D721Med (cell line): ENCODE data around the gene MIEF2.

Experiments used
- DNase-seq: peaks from one replicate; pipeline ENCODE4 v3.0.0; 2011; ENCODE audit warnings: low spot score; ENCODE audit not compliant: insufficient read length
- FAIRE-seq: peaks from 2 replicates; lab custom pipeline; 2011; peaks lifted over from hg19 to GRCh38; lab: Jason Lieb, UNC
- TF ChIP-seq, protein P1 (sequence below): IDR thresholded peaks from 2 replicates; pipeline ENCODE4 v1.5.1; 2012; ENCODE audit warnings: mild to moderate bottlenecking, control low read depth; ENCODE audit not compliant: insufficient read depth; ENCODE audit errors: missing control alignments

The MIEF2 gene

DNA sequence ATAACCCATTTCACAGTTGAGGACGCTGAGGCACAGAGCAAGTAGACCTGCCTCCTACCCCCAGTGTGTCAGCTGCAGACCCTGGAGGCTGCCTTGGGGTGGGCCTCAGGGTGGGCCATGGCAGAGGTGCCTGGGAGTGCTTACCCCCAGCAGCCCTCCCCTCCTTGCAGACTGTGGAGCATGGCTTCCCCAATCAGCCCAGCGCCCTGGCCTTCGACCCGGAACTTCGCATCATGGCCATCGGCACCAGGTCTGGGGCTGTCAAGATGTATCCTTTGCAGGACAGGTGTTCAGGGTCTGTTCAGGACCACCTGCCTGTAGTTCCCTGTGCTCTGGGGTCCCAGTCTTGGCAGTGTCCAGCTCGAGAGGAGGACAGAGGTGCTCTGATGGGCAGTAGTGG is 30.7 kb upstream of the MIEF2 start:
- FAIRE-seq (no peak), DNase-seq (no peak)
- TF ChIP-seq, protein P1, sequence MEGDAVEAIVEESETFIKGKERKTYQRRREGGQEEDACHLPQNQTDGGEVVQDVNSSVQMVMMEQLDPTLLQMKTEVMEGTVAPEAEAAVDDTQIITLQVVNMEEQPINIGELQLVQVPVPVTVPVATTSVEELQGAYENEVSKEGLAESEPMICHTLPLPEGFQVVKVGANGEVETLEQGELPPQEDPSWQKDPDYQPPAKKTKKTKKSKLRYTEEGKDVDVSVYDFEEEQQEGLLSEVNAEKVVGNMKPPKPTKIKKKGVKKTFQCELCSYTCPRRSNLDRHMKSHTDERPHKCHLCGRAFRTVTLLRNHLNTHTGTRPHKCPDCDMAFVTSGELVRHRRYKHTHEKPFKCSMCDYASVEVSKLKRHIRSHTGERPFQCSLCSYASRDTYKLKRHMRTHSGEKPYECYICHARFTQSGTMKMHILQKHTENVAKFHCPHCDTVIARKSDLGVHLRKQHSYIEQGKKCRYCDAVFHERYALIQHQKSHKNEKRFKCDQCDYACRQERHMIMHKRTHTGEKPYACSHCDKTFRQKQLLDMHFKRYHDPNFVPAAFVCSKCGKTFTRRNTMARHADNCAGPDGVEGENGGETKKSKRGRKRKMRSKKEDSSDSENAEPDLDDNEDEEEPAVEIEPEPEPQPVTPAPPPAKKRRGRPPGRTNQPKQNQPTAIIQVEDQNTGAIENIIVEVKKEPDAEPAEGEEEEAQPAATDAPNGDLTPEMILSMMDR = no peak

DNA sequence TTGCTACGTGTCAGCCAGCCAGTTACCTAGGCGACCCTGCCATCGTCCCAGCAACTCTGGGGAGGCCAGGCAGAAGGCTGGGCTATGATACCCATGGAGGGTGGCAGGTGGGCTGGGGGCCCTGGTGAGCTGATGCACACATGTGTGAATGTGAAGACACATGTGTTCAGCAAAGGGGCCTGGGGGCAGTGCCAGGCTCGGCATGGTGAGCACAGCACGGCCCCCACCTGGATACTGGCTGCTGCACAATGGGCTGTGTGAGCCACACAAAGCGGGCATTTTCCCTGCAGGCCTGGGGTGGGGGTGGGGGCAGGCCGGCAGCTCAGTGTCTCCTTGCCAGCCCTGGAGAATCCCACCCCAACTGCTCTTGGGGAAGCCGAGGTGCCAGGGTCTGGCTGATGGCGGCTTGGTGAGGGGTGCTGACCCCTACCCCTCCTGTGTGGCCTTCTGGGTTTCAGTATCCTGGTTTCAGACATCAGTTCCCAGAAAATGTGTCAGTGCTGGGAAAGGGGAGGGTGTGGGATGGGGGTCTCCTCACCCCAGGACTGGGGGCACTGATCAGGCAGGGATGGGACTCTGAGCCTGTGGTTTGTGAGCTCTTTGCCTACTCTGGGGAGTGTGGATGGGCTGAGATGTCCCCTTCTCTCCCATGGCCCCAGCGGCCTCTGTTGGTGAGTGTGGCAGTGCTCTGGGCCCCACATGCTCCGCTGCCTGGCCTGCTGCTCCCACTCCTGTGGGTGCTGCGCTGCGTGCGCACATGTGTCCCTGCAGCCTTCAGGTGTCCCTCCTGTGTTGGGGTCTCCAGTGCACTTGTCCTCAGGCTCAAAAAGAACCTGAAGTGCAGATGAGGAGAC is 29.9 kb upstream of the MIEF2 start:
- TF ChIP-seq, protein P1 = no peak
- DNase-seq (no peak), FAIRE-seq (no peak)

GRCh38 chr17:18231164-18231563 is 29.3 kb upstream of the MIEF2 start:
- FAIRE-seq (no peak), DNase-seq (no peak)
- TF ChIP-seq, protein P1 = no peak

- DNase-seq = no peak
- no peak for FAIRE-seq
- TF ChIP-seq, protein P1 = no peak
Measured at GRCh38 chr17:18233803-18234518, 26.5 kb upstream of the MIEF2 start.

DNA sequence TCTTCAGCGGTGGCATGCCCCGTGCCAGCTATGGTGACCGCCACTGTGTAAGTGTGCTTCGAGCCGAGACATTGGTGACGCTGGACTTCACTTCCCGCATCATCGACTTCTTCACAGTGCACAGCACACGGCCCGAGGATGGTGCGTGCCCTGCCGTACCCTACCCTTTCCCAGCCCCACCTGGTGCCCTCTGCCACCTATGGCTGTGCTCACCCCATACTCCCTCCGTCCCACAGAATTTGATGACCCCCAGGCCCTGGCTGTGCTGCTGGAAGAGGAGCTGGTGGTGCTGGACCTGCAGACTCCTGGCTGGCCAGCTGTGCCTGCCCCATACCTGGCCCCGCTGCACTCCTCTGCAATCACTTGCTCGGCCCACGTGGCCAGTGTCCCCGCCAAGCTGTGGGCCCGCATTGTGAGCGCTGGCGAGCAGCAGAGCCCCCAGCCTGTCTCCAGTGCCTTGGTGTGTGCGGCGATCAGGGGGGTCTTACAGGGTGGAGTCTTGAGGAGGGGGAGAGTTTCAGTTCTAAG is 25.5 kb upstream of the MIEF2 start:
- TF ChIP-seq, protein P1 = no peak
- FAIRE-seq (no peak), DNase-seq (no peak)

- TF ChIP-seq, protein P1 = no peak
- DNase-seq = no peak
- no peak for FAIRE-seq
Measured at GRCh38 chr17:18235743-18236256, 24.7 kb upstream of the MIEF2 start.
